Mesendoderm (in vitro differentiated cells): ENCODE measurements around the gene HLA-DRB5. TPM values are rescaled to one million over a fixed set of nuclear protein-coding genes. Genes with fewer than 3 reads are reported as not detected.

Source experiments
- small RNA-seq: library from polyadenylated mRNA; stranded (forward); fragments of <200 nt; extraction: miRNeasy Mini kit (QIAGEN cat#:217004); gene quantifications from one replicate; pipeline ENCODE3, GENCODE V24; 2013; ENCODE audit not compliant: insufficient read depth

Gene HLA-DRB5

Small RNA genes lying within 50 kb of the gene (small RNA-seq; reads per million reads assigned to genes)
- gene RNU1-61P, result not detected
